Keratinocyte (primary cell): Measurements from ENCODE around the gene NADSYN1. TPM values are rescaled to one million over a fixed set of nuclear protein-coding genes. Genes with fewer than 3 reads are reported as not detected.

Experiments used
- DNase-seq: peaks from one replicate; pipeline ENCODE4 v3.0.0-alpha.2; 2011; ENCODE audit warnings: low read depth, missing footprints, low spot score
- FAIRE-seq: peaks from 2 replicates; lab custom pipeline; 2011; peaks lifted over from hg19 to GRCh38; lab: Jason Lieb, UNC
- H2AFZ ChIP-seq: 2 replicates; pipeline ENCODE4 v1.6.0; 2012; ENCODE audit warnings: low read length, control low read depth, inconsistent platforms; ENCODE audit not compliant: control insufficient read depth
- H3K27ac ChIP-seq: 2 replicates; pipeline ENCODE4 v1.5.1; 2011; ENCODE audit warnings: low read length; ENCODE audit not compliant: control insufficient read depth, insufficient read depth
- H3K27me3 ChIP-seq: 3 replicates; pipeline ENCODE4 v1.6.0; 2011; ENCODE audit warnings: low read length; ENCODE audit not compliant: control insufficient read depth, insufficient read depth; ENCODE audit errors: extremely low read depth
- H3K36me3 ChIP-seq, 2 experiments: 2 replicates in 1 of 2; 3 replicates in 1 of 2; pipeline ENCODE4 v1.5.1; 2011; ENCODE audit warnings: low read length in 2 of 2, mild to moderate bottlenecking in 1 of 2; ENCODE audit not compliant: control insufficient read depth in 2 of 2, insufficient read depth in 2 of 2; ENCODE audit errors: extremely low read depth in 1 of 2
- H3K4me1 ChIP-seq: 3 replicates; pipeline ENCODE4 v1.5.1; 2011; ENCODE audit warnings: low read length; ENCODE audit not compliant: control insufficient read depth, insufficient read depth; ENCODE audit errors: extremely low read depth
- H3K4me2 ChIP-seq: 3 replicates; pipeline ENCODE4 v1.6.0; 2011; ENCODE audit warnings: low read depth, low read length; ENCODE audit not compliant: control insufficient read depth, insufficient read depth; ENCODE audit errors: extremely low read depth
- H3K4me3 ChIP-seq, 3 experiments: fragments of 200-600 bp in 1 of 3; sonication (generic) in 1 of 3; 2 replicates in 2 of 3; 3 replicates in 1 of 3; pipeline ENCODE4 v1.5.1; 2011 to 2016; ENCODE audit warnings: low read length in 3 of 3, mild to moderate bottlenecking in 3 of 3, control low read depth in 2 of 3, inconsistent platforms in 1 of 3, low read depth in 1 of 3, mixed read lengths in 1 of 3, mixed run types in 1 of 3, moderate library complexity in 1 of 3; ENCODE audit not compliant: control insufficient read depth in 2 of 3, insufficient read depth in 2 of 3; ENCODE audit errors: extremely low read depth in 1 of 3
- H3K79me2 ChIP-seq: 2 replicates; pipeline ENCODE4 v1.6.0; 2012; ENCODE audit warnings: low read length; ENCODE audit not compliant: control insufficient read depth, insufficient read depth
- H3K9ac ChIP-seq: 3 replicates; pipeline ENCODE4 v1.6.0; 2011; ENCODE audit warnings: low read length; ENCODE audit not compliant: control insufficient read depth, insufficient read depth; ENCODE audit errors: extremely low read depth
- H3K9me1 ChIP-seq: 3 replicates; pipeline ENCODE4 v1.6.0; 2011; ENCODE audit warnings: low read length; ENCODE audit not compliant: control insufficient read depth, insufficient read depth; ENCODE audit errors: extremely low read depth
- H3K9me3 ChIP-seq: 2 replicates; pipeline ENCODE4 v1.5.1; 2012; ENCODE audit warnings: low read depth, low read length; ENCODE audit not compliant: control insufficient read depth
- H4K20me1 ChIP-seq: 3 replicates; pipeline ENCODE4 v1.6.0; 2011; ENCODE audit warnings: low read length; ENCODE audit not compliant: control insufficient read depth, insufficient read depth; ENCODE audit errors: extremely low read depth
- EZH2 ChIP-seq: IDR thresholded peaks from one replicate; pipeline ENCODE4 v1.6.1; 2012; ENCODE audit warnings: inconsistent platforms, mild to moderate bottlenecking, low read length, moderate library complexity
- dilution Hi-C: fragments of 300-500 bp; cut with MboI; formaldehyde crosslinking; loops from one replicate; pipeline ENCODE4 v1.7.0; 2020; ENCODE audit warnings: low sequenced_read_pairs; ENCODE audit not compliant: extremely low pct_ligation_motif_present
- polyA plus RNA-seq, 5 experiments: library from polyadenylated mRNA; depleted of rRNA in 3 of 5; stranded (reverse) in 3 of 5; stranded (forward) in 1 of 5; unstranded in 1 of 5; fragments of >200 nt; gene quantifications; 1 replicate in 1 of 5; 2 replicates in 3 of 5; 3 replicates in 1 of 5; pipeline versions ENCODE4 v1.2.1 to v1.2.3, GENCODE V29; 2011 to 2012; ENCODE audit warnings: missing spikeins in 2 of 5, low read depth in 1 of 5, low replicate concordance in 1 of 5
- TF ChIP-seq, protein P1 (sequence below), 3 experiments: IDR thresholded peaks in 1 of 3; conservative IDR thresholded peaks in 1 of 3; optimal IDR thresholded peaks in 1 of 3; 2 replicates in 2 of 3; 3 replicates in 1 of 3; pipeline versions ENCODE3 to v1.5.1; 2011; ENCODE audit warnings: low read length in 3 of 3, mild to moderate bottlenecking in 3 of 3, moderate library complexity in 2 of 3, control low read depth in 1 of 3, inconsistent platforms in 1 of 3; ENCODE audit not compliant: insufficient read depth in 2 of 3; ENCODE audit errors: extremely low read depth in 1 of 3

Gene NADSYN1
- polyA plus RNA-seq, 1 donor (not counting 4 experiments of a cell fraction or from before 2014, with no cell fraction given), result 51.5 TPM

- TF ChIP-seq, protein P1, sequence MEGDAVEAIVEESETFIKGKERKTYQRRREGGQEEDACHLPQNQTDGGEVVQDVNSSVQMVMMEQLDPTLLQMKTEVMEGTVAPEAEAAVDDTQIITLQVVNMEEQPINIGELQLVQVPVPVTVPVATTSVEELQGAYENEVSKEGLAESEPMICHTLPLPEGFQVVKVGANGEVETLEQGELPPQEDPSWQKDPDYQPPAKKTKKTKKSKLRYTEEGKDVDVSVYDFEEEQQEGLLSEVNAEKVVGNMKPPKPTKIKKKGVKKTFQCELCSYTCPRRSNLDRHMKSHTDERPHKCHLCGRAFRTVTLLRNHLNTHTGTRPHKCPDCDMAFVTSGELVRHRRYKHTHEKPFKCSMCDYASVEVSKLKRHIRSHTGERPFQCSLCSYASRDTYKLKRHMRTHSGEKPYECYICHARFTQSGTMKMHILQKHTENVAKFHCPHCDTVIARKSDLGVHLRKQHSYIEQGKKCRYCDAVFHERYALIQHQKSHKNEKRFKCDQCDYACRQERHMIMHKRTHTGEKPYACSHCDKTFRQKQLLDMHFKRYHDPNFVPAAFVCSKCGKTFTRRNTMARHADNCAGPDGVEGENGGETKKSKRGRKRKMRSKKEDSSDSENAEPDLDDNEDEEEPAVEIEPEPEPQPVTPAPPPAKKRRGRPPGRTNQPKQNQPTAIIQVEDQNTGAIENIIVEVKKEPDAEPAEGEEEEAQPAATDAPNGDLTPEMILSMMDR (optimal IDR thresholded peaks at IDR 0.05 in 1 of 3, IDR thresholded peaks at IDR 0.05 in 1 of 3, conservative IDR thresholded peaks at IDR 0.05 in 1 of 3; ENCODE audit: extremely low read depth in 1 of 3, insufficient read depth in 2 of 3, low read length in 3 of 3), result no peak
- TF ChIP-seq EZH2, result no peak
- no peaks in the 10 kb centered on the region for H3K9me3 ChIP-seq
- H2AFZ ChIP-seq, result no peak overlapping the region
- H3K9ac ChIP-seq, result no peak overlapping the region
- peaks cover 14% of the 10 kb centered on the region for H4K20me1 ChIP-seq
- H3K27ac ChIP-seq, result no peak overlapping the region
- H3K4me3 ChIP-seq, result no peak overlapping the region
- peaks cover 53 to 70% of the 10 kb centered on the region in 2 experiments for H3K36me3 ChIP-seq
- peaks cover 23% of the 10 kb centered on the region for H3K4me1 ChIP-seq
- dilution Hi-C loops, result no loop called here
- peaks cover 2% of the 10 kb centered on the region for H3K9me1 ChIP-seq
- FAIRE-seq, result no peak
- no peak for DNase-seq
- no peak overlapping the region for H3K4me2 ChIP-seq
- peaks cover 47% of the 10 kb centered on the region for H3K79me2 ChIP-seq
- H3K27me3 ChIP-seq, result no peaks in the 10 kb centered on the region
Measured at GRCh38 chr11:71443736-71444445, 9.1 kb upstream of the NADSYN1 start.

DNA sequence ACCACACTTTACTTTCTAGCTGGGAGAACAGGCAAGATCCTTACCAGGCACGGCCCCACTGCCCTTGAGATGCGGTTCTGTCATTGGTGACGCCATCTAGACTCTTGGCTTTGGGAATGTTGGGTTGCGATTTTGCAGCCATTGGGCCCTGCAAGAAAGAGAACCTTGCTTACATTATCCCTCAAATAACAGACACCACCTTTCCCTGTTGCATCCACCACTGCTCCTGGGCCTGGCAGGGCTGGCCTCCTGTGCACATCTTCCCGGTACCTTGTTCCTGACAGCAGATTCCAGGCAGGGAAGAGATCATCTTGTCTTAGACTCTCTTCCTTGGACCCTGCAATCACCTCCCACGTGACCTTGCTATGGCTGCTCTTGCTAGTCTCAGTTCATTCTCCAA, 8.2 kb upstream of the NADSYN1 start:
- no peaks in the 10 kb centered on the region for H3K9me3 ChIP-seq
- no peaks in the 10 kb centered on the region for H3K27me3 ChIP-seq
- no peak overlapping the region for H3K27ac ChIP-seq
- H3K4me1 ChIP-seq, result peaks cover 30% of the 10 kb centered on the region
- H4K20me1 ChIP-seq, result peaks cover 14% of the 10 kb centered on the region
- no peak overlapping the region for H3K4me3 ChIP-seq
- H3K9ac ChIP-seq, result no peak overlapping the region
- H2AFZ ChIP-seq, result no peak overlapping the region
- H3K9me1 ChIP-seq, result peaks cover 2% of the 10 kb centered on the region
- dilution Hi-C loops, result no loop called here
- H3K4me2 ChIP-seq, result no peak overlapping the region
- DNase-seq, result no peak
- peaks cover 52% of the 10 kb centered on the region for H3K79me2 ChIP-seq
- no peak for TF ChIP-seq EZH2
- TF ChIP-seq, protein P1 (optimal IDR thresholded peaks at IDR 0.05 in 1 of 3, IDR thresholded peaks at IDR 0.05 in 1 of 3, conservative IDR thresholded peaks at IDR 0.05 in 1 of 3; ENCODE audit: extremely low read depth in 1 of 3, insufficient read depth in 2 of 3, low read length in 3 of 3), result no peak
- no peak for FAIRE-seq
- H3K36me3 ChIP-seq, result peaks cover 48 to 64% of the 10 kb centered on the region in 2 experiments
